ENCODE measurements around the gene HCN4.

DNA sequence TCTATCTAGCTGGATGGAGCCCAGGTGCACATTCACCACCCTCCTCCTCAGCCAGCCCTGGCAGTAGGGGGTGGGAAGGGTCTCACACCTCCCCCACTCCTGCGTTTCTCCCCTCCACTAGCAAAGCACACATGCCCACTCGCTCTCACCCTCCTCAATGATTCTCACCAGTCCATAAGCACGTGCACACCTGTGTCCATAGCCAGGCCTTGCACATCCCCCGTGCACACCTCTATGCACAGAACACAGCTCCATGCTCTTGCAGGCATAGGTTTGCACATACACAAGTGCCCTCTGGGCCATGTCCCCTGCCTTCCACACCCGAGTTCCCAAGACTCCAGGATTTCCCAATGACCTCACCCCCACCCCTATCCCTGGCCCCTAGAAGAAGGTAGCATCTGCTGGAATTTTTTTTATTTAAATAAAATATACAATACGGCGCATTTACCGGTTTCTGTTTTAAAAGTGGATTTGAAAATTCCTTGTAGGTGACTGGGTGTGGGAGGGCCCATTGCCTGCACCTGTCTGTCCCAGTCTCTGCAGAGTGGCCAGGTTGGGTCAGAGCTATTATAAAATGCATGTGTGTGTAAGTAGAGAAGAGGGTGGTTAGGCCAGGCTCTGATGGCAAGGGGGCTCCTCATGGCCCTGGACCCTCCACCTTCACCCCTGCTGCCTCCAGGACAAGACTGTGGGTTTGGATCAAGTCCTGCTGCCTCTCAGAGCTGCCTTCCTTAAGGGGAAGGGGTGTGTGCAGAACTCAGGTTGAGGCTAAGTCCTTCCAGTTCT lies 49.1 kb downstream of the HCN4 start:
- TF ChIP-seq, protein P1, sequence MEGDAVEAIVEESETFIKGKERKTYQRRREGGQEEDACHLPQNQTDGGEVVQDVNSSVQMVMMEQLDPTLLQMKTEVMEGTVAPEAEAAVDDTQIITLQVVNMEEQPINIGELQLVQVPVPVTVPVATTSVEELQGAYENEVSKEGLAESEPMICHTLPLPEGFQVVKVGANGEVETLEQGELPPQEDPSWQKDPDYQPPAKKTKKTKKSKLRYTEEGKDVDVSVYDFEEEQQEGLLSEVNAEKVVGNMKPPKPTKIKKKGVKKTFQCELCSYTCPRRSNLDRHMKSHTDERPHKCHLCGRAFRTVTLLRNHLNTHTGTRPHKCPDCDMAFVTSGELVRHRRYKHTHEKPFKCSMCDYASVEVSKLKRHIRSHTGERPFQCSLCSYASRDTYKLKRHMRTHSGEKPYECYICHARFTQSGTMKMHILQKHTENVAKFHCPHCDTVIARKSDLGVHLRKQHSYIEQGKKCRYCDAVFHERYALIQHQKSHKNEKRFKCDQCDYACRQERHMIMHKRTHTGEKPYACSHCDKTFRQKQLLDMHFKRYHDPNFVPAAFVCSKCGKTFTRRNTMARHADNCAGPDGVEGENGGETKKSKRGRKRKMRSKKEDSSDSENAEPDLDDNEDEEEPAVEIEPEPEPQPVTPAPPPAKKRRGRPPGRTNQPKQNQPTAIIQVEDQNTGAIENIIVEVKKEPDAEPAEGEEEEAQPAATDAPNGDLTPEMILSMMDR (IDR thresholded peaks at IDR 0.05), result no peak
- TF ChIP-seq POLR2A (IDR thresholded peaks at IDR 0.05), result no peak

Measured in Peyer's patch (tissue), 4 donors.